Raji (cell line): ENCODE results near the gene GMDS.

Source experiments
- POLR2A ChIP-seq: IDR thresholded peaks from 2 replicates; pipeline ENCODE4 v1.6.1; 2011; ENCODE audit warnings: low read depth, low read length, control low read depth; ENCODE audit not compliant: insufficient read depth

GMDS gene

GRCh38 chr6:2179241-2179640 is 66.2 kb downstream of the GMDS start:
- no peak for TF ChIP-seq POLR2A

GRCh38 chr6:2178125-2178524 is 67.3 kb downstream of the GMDS start:
- no peak for TF ChIP-seq POLR2A

DNA sequence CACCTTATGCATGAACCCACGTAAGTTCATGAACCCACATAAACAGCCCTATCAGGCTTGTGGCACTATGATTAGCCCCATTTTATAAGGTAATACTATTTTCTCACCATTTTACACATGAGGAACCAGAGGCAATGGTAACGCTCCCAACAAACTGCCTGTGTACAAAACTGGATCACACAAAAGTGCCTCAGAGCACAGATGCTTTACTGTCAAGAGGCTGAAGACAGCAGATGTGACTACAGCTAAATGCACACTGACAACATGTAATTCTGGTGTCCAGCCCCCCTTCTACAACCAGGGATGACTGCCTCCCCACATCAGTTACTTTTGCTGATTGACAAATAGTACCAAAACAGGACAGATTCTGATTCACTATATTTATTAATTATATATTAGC is 69.6 kb downstream of the GMDS start:
- no peak for TF ChIP-seq POLR2A

DNA sequence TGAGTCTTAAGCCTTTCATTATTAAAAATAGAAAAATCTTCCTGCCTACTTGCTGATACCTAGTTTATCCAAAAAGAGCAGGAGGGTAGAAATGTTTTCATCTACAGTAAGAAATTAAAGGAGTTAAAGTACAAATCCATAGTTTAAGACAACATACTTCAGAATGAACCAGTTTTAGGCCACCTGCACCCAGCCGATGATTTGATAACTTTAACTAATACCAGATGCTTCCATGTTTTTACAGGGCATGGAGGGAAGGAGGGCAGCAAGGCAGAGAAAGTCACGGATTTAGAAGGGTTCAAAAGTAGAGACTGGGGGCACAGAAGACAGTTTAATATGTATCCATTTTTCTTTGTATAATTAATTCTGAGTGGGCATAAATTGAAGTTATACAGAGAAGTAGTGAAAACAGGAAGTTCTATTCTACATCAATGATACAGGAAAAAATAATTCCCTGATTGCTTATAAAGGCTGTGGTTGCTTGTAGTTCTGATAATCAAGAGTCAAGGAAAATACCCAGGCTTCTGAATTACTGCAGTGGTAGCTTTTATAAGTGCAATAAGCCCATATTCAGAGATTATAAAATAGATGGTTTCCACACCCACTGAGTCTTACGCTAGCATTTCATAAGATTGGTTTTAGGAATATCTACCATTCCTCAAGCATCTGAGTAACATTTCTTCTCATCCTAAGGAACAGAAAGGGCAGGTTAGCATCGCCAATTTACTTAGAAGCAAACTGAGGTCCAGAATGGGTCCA is 72.0 kb downstream of the GMDS start:
- TF ChIP-seq POLR2A: no peak

DNA sequence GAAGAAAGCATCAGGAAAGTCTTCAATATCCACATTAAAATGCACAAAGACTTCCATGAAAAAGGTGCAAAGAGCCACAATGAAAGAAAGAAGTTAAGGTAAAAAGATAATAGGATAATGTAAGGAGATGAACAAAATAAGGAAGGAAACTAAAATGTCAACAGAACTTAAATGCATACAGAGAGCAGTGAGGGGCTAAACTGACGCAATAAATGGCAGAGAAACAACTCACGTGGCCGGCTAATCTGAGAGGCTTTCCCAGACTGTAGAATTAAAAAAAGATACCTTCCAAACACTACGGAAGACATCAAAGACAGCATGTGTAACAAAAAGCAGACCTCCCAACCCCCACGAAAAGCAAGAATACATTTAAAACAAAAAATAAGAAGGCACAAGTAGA is 73.7 kb downstream of the GMDS start:
- no peak for TF ChIP-seq POLR2A

DNA sequence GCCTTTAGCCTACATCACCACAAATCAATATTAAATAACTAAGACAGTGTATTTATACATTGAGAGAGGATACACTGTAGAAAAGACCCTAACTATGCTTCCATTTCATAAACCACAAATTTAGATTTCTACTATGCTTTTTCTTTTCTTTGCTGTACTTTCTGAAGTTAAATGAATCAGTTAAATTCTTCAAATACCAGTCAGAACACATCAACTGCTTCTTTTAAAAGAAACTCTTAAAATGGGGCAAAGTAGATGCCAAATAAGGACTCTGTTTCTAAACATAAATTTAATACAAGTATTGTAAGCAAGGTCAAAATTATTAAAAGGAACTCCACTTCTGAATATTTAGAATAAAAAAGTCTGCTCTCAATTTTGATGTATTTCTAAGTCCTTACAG is 76.9 kb downstream of the GMDS start:
- no peak for TF ChIP-seq POLR2A

DNA sequence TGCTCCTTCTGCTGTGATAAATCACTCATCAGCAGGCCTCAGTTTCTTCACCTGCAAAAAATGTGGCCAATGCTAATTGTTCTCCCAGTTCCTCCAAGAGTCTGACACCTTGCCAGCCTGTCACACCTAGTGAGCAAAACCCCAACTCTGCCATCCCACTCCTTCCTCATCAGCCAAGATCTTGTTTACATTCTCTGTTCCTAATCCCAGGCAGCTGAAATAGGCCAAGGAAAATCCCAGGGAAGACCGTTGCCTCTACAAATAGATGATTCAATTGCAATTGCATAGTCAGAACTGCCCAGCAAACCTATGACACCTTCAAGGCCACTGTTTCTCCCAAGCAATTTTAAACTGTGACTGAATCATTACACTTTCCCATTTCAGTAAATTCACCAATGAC is 78.7 kb downstream of the GMDS start:
- no peak for TF ChIP-seq POLR2A

- no peak for TF ChIP-seq POLR2A
Measured at GRCh38 chr6:2165286-2165685, 80.1 kb downstream of the GMDS start.

DNA sequence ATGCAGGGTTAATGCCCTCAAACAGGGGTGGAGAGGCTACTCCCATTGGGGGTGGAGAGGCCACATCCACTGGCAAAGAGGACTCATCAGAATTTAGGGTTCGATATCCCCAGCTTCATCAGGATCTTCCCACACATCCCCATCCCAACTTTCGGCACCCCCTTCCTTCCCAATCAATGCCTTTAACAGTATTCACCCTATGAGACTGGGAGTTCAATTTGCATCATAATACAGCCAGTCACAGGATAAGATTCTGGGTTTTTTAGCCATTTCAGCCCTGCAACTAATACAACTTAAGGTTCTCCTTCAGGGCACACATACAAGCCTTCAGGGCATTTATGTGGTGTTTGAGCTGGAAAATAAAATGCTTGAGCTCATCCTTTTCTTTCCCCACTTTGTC is 80.9 kb downstream of the GMDS start:
- TF ChIP-seq POLR2A: no peak

DNA sequence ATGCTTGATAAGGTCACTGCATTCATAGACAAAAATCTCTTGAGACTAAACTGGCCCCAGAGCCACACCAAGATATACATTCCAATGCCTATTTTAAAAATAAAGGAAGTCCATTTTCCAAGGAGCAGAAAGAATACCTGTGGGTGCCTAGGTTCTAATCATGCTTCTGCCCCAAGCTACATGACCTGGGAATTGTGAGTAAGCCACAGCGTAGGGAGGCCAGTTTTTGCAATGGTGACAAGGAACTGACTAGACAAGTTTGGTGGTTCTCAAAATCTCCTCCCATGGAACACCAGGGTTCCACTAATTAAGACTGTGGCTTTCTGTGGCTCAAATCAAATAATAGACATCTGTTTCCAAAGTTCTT is 83.3 kb downstream of the GMDS start:
- no peak for TF ChIP-seq POLR2A

DNA sequence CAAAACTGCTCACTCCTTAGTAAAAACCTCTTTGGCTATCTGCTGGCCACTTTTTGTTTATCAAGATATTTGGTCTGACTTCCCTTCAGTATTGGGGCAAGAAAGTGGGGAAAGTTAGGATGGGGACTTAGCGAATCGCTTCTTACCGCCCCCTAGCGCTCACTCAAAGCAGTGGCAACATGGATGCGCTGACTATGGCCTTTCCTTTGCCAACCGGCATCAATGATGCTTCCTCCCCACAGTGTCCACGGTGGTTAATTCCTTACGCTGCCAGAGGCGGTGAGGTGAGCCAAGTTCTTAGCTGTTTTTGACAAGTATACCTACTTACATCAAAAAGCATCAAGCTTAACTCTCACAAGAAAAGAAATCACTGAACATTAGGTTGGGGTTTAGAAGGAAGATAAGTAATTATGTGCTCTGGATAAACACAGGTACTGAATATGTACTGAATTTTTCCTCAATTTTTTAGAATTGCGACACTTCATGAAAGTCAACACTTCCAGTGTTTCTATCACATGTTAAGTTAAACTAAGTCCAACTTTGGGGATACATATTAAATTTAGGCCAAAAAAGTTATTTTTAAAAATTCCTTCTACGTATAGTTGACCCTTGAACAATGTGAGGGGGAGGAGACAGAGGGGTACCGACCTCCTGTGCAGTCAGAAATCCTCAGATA is 86.7 kb downstream of the GMDS start:
- no peak for TF ChIP-seq POLR2A

DNA sequence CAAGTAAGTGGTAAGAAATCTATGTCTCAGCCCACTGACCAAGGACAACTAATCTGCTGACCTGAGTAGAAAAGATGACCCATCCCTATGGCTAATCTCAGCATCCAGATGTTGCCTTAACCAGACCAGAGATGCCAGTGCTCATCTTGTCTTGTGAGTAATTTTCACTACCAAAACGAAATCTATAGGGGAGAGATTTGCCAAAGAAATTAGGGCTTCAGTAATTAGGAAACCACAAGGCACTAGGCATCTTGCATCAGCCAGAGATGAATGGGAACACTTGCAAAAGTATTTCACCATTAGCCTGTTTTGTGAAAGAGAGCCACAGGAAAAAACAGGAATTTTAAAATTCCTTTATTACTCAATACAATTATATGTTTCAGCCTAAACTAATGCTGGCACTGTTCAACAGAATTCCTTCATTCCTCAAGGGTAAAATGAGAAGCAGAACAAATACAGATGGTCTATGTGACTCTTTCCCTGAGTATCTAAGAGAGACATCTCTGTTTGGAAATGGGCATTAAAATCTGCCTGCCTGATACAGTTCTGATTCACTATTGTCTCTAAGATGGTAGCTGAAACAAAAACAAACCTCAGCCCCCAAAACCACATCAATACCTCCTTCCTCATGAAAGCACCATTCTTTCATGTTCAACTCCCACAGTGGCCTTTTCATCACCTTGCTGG is 87.8 kb downstream of the GMDS start:
- TF ChIP-seq POLR2A: no peak

- no peak for TF ChIP-seq POLR2A
Measured at GRCh38 chr6:2155206-2155605, 90.2 kb downstream of the GMDS start.

- no peak for TF ChIP-seq POLR2A
Measured at GRCh38 chr6:2149361-2150006, 95.9 kb downstream of the GMDS start.

- TF ChIP-seq POLR2A: no peak
Measured at GRCh38 chr6:2148748-2149147, 96.7 kb downstream of the GMDS start.

DNA sequence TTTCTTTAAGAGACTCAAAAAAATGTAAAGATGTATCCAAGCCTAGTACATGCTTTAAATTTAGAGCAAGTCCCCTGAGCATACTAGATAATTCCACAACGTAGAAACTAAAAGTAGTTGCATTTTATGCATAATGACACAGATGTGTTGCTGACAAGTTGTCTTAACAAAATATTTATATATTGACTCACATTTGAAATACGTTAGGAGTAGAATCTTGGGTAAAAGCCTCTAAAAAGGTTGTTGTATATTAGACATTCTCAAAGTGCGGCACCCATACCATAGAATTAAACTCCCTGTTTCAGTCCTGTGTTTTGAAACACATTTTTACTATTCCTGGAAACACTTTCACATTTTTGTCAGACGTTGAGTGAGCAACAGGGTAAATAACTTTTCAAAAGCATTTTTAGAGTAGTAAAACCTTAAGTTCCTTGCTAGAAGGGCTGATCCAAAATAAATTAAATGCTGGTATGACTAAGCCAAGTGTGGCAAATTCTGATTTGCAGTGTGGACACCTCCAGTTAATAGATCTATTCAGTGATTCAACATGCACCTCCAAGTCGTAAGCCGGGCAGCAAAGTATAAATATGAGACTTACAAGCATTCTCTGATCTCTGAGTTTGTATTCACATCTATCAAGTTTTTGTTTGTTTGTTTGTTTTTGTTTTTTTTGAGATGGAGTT is 97.5 kb downstream of the GMDS start:
- no peak for TF ChIP-seq POLR2A

GRCh38 chr6:2147261-2147660 is 98.1 kb downstream of the GMDS start:
- TF ChIP-seq POLR2A: no peak
